AG09309 (cell line): ENCODE results near the gene AFTPH.

ENCODE experiments used
- DNase-seq: peaks from one replicate; pipeline ENCODE4 v3.0.0-alpha.2; 2010; ENCODE audit warnings: low read depth
- H3K4me3 ChIP-seq: 2 replicates; pipeline ENCODE4 v1.5.1; 2011; ENCODE audit warnings: mild to moderate bottlenecking, low read depth, low read length, moderate library complexity; ENCODE audit not compliant: control insufficient read depth
- TF ChIP-seq, protein P1 (sequence below): IDR thresholded peaks from 2 replicates; pipeline ENCODE4 v1.5.1; 2011; ENCODE audit warnings: mild to moderate bottlenecking, low read depth, low read length, inconsistent platforms; ENCODE audit not compliant: insufficient read depth, control insufficient read depth; ENCODE audit errors: missing control alignments

AFTPH gene

GRCh38 chr2:64599469-64599868 is 75.3 kb downstream of the AFTPH start:
- no peak overlapping the region for H3K4me3 ChIP-seq
- no peak for DNase-seq
- TF ChIP-seq, protein P1, sequence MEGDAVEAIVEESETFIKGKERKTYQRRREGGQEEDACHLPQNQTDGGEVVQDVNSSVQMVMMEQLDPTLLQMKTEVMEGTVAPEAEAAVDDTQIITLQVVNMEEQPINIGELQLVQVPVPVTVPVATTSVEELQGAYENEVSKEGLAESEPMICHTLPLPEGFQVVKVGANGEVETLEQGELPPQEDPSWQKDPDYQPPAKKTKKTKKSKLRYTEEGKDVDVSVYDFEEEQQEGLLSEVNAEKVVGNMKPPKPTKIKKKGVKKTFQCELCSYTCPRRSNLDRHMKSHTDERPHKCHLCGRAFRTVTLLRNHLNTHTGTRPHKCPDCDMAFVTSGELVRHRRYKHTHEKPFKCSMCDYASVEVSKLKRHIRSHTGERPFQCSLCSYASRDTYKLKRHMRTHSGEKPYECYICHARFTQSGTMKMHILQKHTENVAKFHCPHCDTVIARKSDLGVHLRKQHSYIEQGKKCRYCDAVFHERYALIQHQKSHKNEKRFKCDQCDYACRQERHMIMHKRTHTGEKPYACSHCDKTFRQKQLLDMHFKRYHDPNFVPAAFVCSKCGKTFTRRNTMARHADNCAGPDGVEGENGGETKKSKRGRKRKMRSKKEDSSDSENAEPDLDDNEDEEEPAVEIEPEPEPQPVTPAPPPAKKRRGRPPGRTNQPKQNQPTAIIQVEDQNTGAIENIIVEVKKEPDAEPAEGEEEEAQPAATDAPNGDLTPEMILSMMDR = no peak

- H3K4me3 ChIP-seq = no peak overlapping the region
- no peak for DNase-seq
- TF ChIP-seq, protein P1 = no peak
Measured at GRCh38 chr2:64601034-64601754, 77.1 kb downstream of the AFTPH start.

DNA sequence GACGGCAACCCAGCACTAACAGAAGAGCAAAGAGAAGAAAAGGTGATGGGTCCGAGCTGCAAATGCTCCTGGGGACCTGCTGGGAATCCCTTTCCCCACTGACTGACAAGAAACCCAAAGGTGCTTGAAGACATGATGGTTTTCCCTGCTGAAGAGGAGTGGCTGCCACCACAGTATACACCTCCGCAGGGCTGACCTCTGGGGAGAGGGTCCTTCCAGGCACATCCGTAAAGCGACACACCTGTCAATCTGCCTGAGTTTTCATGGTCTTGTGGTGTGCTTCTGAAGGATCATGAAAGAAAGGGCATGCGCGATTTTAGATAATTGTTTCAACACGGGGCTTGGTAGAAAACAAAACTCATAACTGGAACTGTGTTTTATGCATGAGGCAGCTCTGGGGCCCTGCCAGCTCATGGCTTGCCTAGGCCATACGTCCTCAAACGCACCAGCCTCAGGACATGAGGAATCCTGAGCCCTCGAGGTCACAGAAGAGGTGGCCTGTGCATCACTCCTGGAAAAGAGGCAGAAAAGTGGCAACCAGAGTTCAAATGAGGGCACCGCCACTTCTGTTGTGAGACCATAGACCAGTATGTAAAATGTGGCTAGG is 77.8 kb downstream of the AFTPH start:
- no peak overlapping the region for H3K4me3 ChIP-seq
- DNase-seq = no peak
- TF ChIP-seq, protein P1 = no peak

DNA sequence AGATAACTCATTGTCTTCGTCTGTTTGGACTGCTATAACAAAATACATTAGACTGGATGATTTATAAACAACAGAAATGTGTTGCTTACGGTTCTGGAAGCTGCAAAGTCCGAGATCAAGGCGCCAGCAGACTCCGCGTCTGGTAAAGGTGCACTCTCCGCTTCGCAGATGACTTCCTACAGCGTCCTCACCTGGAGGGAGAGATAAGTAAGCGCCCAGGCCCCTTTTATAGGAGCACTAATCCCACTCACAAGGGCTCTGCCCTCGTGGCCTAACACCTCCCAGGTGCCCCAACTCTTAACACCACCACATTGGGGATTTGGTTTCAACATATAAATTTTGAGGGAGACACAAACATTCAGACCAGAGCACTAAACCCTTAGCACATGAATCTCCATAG is 78.3 kb downstream of the AFTPH start:
- H3K4me3 ChIP-seq = no peak overlapping the region
- TF ChIP-seq, protein P1 = no peak
- no peak for DNase-seq

DNA sequence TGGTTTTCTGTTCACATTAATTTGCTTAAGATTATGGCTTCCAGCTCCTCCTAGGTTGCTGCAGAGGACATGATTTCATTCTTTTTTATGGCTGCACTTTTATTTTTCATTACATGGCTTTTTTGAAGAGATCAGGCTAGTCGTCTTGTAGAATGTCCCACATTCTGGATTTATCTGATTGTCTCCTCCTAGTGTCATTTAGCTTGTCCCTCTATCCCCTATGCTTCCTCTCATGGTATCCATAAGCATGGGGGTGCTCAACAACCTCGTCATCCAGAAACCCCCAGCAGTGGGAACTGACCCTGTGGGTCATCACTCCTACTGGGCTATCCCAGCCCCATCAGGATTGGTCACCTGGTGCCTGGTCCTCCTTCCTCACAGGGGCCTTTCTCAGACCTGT is 80.0 kb downstream of the AFTPH start:
- H3K4me3 ChIP-seq = no peak overlapping the region
- TF ChIP-seq, protein P1 = no peak
- DNase-seq = no peak

- TF ChIP-seq, protein P1 = no peak
- no peak overlapping the region for H3K4me3 ChIP-seq
- DNase-seq = peak; percentile 62
Measured at GRCh38 chr2:64605026-64605471, 80.9 kb downstream of the AFTPH start.
